NCI-H2171 treated with DMSO at 0.1 percent for 48 hours (cell line): ENCODE data around the gene DLG2.
A peak's percentile ranks its signal among the peaks of the same experiment; 100 is the strongest.

Experiments
- DNase-seq: peaks from one replicate; lab custom pipeline; 2025; lab: John Stamatoyannopoulos, UW

Gene DLG2

DNA sequence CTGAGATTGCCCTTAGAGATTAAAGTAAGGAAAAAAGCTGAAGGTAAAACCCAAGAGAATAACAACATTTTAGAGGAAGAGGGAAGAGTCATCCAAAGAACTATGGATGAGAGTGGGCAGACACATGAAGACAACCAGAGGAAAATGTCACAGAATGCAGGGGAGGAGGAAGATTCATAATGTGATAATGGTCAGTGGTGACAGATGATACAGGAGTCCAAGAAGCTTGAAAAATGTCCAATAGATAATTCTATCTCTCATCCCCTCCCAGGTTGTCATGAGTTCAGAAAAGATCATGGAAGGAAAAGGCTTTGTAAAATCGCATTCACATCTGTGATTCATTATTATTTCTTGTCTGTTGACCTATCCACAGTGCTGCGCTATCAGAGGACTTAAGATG, 2058.6 kb downstream of the DLG2 start:
- no peak for DNase-seq

DNA sequence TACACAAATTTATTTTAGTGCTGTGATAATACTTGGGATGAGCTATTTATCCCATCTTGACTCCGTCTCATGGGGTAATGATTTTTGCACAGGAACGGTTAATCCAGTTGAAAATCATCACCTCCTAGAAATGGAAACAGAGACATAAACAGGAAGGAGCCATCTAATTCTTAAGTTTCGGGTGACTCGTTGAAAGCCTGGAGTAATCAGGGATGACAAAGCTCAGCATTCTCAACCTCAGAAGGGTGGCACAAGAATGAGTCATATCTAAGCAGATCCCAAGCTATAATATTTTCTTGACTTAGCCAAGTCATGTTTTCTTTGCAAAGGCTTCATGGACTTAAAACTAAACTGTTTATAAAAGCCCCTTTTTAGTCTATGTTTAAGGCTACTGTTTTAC, 2060.2 kb downstream of the DLG2 start:
- DNase-seq, result no peak

DNA sequence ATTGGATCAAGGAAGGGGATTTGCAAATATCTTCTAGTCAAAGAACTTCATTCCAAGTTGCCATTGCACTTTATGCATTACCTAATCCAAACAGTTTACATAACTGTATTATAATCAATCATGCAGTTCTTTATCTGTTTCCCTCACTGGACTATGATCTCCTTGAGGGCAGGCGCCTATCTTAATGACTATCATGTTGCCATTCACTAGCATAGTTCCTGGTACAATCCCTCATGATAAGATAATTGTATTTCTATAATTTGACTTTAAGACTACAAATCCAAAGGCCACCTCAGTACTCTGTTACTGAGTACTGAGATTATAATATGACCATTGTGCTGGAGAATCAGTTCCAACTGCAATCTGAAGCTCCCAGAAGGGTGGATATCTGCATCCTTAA, 2062.3 kb downstream of the DLG2 start:
- no peak for DNase-seq

DNA sequence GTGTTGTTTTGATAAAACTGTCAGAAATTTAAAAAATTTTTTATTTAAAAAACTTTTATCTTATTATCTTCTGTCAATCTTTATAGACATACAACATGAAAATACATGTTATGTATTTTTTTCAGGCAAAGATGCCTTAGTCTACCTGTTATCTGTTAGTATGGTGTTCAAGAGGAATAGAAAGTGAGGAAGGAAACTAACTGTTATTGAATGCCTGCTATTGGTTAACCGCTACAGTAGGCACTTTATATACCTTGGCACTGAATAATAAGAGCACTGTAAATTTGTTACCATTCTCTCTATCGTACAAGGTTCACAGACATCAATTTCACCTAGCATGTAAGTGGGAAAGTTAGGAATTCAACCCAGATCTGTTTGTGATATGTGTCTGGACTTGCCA, 2068.9 kb downstream of the DLG2 start:
- no peak for DNase-seq

DNA sequence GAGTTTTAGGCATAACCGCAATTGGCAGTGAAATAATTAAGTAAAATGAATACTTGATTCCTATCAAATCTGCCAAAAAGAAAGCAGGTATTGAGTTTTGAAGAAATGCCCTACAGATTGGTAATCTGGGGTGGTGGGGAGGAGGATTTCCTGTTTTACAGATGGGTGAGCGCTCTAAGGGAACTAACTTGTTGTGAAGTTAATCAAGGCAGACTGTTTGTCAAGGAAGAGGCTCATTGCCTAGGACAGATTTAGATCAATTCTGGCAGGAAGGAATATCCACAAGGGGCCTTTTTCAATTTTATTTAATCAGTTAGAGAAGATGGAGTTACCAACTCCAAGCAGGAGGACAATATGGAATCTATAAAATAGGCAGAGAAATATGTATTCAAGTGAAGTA, 2069.5 kb downstream of the DLG2 start:
- DNase-seq, result no peak

DNA sequence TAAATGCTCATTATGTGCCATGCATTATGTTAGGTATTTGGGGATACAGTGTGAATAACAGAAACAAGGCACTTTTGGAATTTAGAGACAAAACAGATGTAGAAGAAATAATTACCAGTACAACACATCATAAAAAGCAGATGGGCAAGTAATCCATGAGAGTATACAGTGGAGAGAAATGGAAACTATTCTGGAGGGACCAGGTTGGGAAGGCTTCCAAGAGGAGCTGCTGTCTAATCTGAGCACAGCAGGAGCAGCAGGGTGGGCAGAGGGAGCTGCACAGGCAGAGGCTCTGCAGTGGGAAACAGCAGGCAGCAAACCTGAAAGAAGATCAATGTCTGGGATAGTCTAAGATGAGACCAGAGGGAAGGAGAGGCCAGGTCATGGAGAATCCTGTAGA, 2072.3 kb downstream of the DLG2 start:
- DNase-seq, result peak; percentile 73

DNA sequence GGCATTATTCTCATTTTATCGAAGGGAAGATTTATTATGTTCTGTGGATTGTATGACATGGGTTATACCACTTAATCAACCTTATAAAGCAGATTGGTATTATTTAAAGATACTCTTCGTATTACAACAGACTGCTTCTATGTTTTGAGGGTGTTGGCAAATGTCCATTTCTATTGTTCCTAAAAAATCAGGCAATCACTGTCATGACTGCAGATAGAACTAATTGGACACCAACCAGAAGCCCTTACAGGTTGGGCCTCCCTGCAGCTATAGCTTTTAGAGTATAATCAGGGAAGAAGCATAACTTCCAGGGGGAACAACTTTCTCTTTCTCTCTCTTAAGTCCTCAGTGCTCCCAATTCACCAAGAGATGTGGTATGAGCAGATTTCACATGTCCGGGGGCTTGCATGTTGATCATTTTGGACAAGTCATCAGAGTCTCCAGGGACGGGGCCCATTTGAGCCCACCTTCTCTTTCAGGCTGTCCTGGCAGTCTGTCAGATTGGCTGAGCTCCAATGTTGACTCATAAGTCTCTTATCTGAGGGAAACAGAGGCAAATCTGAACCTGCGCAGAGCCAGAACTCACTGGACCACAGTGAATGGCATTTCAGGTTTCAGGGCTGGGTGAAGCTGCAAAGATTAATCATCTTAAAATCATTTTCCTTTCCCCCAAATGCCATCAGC, 2077.0 kb downstream of the DLG2 start:
- DNase-seq, result no peak

DNA sequence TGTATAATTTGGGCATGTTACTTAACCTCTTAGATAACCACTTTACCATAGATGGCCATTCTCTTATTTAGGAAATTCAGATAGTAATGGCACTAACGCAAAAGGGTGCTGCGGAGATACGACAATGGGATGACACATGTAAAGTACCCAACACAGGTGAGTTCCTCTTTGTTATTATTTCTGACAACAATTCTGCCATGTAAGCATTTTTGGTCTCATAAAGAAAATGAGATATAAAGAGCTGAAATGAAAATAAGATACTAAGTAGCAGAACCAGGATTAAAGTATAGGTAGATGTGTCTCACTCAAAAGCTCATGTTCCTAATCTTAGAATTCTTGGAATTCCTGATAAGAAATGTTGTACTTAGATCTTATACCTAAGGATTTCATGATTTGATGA, 2080.8 kb downstream of the DLG2 start:
- no peak for DNase-seq

DNA sequence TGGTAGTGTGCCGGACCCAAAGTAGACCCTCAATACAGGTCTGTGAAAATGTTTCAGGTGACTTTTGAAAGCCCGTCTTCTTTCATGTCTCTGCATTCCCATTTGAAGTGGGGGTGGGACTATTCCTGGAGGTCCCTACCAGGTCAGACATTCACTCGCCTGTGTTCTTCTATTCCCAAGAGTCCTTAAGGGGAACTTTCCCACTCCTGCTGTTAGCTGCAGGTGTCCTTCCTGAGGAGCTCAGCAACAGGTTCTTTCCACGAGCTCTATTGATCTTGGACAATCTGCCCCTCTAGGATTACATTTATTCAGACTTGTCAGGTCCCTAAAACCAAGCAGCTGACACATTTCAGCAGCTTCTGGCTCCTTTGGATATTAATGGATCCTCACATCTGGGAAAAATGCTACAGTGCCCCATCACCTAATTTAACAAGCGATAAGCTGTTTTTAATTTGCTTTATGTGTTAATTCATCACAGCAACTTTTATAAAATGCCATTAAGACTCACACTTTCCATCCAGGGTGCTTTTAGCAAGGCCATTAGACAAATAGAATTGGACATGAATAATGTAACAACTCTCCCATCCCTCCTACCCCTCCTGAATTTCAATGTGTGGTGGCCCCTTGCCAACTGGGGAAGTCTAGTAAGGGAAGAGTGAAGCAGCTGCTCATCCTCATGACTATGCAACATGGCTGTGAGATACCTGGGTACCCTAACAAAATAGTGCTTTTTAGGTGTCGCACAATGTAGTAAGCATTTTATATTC, 2081.5 kb downstream of the DLG2 start:
- peak; percentile 1 for DNase-seq

DNA sequence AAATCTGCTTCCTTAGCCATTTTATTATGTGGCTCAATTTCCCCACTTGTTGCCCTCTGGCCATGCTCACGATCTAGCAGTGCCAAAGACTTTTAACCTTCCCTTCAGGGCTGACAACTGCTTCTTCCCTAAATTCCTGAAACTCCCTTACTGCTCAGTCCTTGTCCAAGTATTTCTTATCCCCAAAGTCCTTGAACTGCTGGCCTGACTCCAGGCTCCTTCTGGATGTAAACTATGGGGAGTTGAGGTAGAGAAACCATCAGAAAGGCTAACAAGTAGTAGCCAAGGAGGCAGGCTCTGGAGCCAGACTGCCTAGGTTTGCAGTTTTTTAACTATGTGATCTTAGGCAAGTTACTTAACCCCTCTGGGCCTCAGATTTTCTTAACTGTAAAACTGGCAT, 2082.3 kb downstream of the DLG2 start:
- no peak for DNase-seq

DNA sequence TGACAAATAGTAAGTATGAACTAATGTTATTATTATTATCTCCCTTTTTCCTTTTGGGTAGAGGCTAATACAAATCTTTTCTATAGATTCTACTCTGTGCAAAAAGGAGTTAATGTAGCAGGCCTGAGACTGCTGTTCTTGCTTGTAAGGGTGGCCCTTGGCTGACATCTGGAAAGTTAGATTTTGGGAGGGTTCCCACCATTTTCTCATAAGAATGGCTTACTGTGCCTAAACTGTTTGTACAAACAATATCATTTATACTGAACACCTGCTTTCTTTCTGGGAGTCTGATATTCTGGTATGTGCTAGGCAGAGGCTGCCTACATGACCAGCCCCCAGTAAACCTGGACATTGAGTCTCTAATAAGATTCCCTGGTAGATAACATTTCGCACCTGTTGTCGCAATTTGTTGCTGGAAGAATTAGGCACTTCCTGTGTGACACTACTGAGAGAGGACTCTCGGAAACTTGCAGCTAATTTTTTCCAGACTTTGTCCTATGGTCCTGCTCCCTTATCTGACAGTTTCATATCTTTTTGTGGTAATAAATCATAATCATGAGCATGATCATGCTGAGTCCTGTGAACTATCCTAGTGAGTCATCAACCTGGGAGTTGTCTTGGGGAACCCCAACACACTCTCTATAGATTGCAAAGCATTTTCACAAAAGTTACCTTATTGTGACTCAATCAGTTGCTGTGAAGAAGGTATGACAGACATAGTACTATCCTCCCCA, 2083.3 kb downstream of the DLG2 start:
- no peak for DNase-seq

DNA sequence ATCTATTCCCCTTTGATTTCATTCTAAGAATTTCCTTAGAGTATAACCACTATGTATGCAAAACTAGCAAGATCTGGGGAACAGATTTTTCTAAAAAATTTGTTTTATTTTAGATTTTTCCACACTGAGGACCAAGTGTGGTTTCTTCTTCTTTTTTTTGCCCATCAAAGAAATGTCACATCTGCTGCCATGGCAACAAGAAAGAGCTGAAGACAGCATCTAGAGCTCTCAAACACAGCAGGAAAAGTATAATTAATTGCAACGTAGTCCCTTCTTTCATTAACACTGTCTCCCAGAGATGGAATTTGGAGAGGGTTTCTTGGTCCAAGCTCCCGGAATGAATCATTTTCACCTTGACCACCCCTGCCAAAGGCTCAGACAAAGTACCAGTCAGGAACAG, 2084.3 kb downstream of the DLG2 start:
- DNase-seq, result no peak

DNA sequence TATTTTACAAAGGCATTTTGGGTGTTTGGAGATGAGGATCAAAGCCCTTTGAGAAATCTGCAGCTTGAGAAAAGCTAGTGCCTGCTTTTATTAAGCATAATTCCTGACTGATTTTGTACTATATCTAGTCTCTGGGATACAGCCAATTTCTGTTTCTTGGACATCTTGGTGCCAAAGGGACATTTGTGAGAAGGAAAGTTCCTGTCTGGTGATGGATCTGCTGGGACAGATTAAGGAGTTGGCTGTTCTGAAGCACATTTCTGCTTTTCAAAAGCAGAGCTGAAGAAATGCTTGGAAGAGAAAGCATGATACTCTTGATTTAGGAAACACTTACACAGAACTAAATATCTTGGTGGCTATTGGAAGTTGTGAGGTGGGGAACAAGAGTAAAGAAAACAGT, 2086.4 kb downstream of the DLG2 start:
- DNase-seq, result no peak

DNA sequence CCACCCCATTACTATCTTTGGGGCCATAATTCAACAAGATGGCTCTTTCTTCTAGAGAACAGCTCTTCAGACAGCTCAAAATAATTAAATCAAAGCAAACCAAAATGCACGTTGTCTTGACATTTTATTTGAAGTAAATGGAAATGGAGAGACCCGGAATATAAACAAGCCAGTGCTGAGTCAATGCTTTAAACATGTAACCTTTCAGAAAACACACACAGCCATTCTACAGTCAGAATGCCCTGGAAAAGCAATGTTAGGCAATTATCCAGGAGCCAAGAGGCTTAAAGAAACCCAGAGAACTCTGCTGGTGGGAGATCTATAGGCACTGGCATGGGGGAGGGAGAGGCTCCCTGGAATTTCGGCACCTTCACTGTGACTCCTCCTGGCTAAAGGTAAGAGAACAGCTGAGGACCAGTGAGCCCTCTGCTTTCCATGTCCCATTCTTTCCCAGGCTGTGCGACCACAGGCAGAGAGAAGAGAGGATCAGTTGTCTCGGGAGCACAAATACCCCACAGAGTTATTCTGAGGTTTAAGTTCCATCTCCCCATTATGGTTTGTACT, 2086.9 kb downstream of the DLG2 start:
- DNase-seq, result no peak

DNA sequence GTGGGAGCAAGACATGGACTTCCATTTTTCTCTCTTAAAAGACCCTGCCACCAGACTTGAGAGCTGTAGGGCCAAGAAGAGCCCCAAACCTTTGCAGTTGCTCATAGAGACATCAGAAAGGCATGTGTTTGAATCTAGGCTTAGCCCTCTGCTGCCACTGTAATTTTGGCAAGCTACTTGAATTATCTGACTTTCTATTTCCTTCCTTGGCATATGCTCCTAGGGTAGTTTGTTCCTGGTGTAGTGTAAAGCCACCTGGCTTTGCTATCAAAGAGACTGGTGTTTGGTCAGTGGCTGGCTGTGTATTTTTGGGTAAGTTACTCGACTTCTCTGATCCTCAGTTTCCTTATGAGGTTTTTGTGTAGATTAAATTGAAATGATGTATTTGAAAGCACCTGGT, 2088.9 kb downstream of the DLG2 start:
- no peak for DNase-seq

DNA sequence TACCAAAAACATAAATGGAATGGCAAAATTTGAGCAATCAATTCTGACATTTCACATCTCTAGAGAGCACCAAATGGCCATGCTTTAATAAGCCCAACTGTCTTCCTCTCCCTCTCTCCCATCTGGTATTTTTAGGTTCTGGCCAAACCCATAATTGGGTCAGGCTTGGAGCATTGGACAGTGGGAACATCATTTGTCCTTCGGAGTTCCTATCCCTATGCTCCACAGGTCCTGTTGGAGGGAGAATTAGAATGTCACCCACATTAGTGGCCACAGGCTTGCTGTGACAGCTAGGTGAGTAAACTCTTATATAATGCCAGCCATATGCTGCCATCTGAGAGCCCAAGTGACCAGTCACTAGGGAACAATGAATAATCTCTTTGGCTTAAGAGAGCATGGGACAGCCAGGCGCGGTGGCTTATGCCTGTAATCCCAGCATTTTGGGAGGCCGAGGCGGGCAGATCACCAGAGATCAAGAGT, 2090.0 kb downstream of the DLG2 start:
- DNase-seq, result no peak

DNA sequence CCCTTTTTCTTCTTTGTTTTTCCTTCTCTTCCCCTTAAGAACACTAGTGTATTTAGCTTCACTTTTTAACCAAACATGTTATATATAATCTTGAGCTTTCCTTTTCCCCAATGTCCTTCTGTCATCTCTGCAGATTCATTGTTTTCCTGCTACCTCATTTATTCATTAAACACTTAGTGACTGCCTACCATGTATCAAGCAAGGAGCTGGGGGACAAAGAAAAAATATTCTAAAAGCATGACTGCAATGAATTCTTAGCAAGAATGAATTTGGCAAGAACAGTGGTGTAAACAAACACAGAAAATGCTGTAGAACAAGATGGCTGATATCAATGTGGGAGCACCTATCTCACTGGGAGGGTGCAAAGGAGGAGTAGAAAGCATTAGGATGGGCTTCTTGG, 2094.0 kb downstream of the DLG2 start:
- no peak for DNase-seq

DNA sequence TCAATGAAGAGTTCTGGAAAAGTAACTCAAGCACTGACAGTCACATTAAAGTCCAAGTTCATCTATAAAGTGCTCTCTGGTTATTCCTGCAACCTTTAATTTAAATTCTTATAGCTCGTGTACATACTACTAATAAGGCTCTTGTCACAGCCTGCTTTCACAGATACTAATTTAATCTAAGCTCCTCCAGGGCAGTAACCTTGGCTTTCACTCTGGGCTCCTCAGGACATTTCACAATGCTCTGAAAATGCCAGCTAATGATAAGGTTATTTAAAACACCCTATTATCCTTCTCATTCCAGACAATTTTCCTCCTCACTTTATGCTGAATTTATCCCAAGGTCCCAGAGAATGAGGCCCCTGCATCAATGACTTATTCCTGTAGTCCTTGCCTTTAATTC, 2098.3 kb downstream of the DLG2 start:
- no peak for DNase-seq

DNA sequence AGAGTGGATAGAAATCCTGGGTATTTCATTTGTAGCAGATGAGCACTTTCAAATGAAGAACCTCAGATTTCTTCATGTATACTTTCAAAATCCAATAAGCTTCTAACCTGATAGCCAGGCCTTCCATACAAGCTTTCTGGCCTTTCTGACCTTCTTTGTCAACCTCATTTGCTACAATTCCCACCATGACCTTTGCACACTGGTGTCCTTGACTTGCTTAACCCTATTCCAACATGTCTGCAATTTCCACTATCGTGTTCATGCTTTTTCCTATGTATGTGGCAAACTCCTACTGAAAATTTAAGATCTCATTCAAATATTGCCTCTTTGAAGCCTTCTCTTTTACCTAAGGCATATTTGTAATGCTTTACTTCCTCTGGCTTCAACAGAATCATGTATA, 2098.9 kb downstream of the DLG2 start:
- no peak for DNase-seq

DNA sequence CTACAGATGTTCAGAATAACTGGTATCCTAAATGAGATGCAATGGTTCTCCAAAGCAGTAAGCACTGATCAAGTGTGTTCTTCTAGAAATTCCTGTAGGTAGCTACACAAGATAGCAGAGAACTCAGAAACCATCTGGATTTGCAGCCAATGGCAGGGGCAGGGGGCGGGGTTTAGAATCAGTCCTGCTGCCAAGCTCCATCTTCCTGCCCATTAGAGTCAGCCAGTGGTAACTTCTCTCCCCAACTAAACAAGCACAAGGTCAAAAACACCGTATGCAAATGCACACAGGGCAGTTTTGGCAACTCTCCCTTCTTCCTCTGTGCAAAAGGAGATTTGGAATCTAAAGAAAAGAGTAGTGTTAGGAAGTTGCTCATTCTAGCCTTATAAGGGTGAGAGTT, 2103.5 kb downstream of the DLG2 start:
- no peak for DNase-seq

DNA sequence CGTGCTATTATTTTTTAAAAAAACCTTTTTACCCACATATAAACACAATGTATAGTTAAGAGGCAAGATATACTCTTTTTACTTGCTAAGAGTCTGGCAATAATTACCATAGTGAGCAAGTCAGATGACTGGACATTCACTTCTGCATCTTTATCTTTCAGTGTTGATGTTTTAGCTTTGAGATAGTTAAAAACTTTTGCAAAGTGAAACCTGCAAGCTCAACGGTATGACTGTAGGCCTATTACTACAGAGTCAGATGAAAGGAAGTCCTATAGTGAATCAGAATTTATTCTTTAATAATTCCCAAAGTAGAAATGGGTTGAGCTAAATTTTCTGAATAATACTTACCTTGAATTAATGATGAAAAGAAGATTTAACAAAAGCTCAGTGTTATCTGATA, 2104.2 kb downstream of the DLG2 start:
- DNase-seq, result no peak

DNA sequence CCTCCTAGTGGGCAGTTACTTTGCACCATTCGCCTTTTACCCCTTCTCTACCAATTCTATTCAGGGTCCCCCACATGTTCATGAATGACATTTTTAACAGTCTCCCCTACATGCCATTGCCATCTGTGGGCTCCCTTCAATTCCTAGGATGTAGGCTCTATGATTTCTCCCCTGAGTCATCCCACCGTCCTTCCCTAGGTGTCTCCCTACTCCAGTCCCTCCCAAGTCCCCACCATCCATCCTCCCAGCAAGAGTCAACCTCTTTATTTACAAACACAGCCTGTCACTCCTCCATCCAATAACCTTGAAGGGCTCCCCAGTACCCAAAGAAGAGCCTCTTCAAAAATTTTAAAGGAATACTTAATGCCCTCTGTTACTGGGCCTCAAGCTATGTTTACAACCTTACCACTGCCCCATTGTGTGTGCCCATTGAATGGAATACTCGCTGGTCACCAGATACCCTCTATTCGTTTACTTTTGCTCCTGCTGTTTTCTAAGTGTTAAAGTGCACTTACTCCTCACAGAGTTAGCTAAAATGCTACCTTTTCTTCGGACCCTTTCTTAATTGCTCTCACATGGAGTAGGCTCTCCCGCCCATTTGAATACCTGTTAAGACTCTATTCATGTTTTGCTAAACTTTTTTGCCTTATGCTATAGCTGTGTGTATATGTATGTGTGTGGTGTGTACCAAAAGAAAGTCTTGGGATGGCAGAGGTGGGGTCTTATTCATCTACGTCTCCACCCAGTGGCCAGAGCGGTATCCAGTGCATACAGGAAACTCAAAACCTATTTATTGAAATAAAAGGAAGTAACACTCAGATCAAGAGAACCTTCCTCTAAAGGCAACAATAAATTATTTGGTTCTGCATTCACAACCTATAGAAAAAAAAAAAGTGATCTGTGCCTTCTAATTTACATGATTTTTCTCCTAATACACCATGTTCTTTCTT, 2105.2 kb downstream of the DLG2 start:
- peak; percentile 4 for DNase-seq
